Measurements from ENCODE around the gene POLR1F. TPM values are rescaled to one million over a fixed set of nuclear protein-coding genes. Genes with fewer than 3 reads are reported as not detected.
"Not testable (repeated sequence)": the region's sequence is repeated elsewhere in the genome, so short reads cannot be mapped to it uniquely, and the experiment has no call there.

POLR1F gene
- total RNA-seq, 3 donors from 2014 or later, result 5.8 to 13.3 (median 7.7) TPM

GRCh38 chr7:19698331-19698730, 10.5 kb downstream of the POLR1F start:
- Histone ChIP-seq H3K9me3 (no peaks in the 10 kb centered on the region), H3K4me3 (no peak overlapping the region), H3K36me3 (ENCODE audit: low read depth) (no peaks in the 10 kb centered on the region), H3K4me1 (ENCODE audit: low read depth) (no peaks in the 10 kb centered on the region)
- DNase-seq, result no peak
- intact Hi-C loops (cut with DNase I, micrococcal nuclease), result no loop called here
- TF ChIP-seq CTCF (IDR thresholded peaks at IDR 0.05), result no peak
- ATAC-seq, result no peak

GRCh38 chr7:19696926-19697325, 11.9 kb downstream of the POLR1F start:
- no peak for TF ChIP-seq CTCF (IDR thresholded peaks at IDR 0.05)
- intact Hi-C loops (cut with DNase I, micrococcal nuclease), result no loop called here
- H3K4me3 ChIP-seq, result no peak overlapping the region
- no peak for ATAC-seq
- no peaks in the 10 kb centered on the region for H3K36me3 ChIP-seq (ENCODE audit: low read depth)
- H3K4me1 ChIP-seq (ENCODE audit: low read depth), result no peaks in the 10 kb centered on the region
- DNase-seq, result no peak
- H3K9me3 ChIP-seq, result no peaks in the 10 kb centered on the region

- Histone ChIP-seq H3K36me3 (ENCODE audit: low read depth) (no peaks in the 10 kb centered on the region), H3K9me3 (no peaks in the 10 kb centered on the region), H3K4me1 (ENCODE audit: low read depth) (no peaks in the 10 kb centered on the region), H3K4me3 (no peak overlapping the region)
- intact Hi-C loops (cut with DNase I, micrococcal nuclease), result no loop called here
- peak in 1 of 3 donors; percentile 33 for DNase-seq
- ATAC-seq, result no peak
- no peak for TF ChIP-seq CTCF (IDR thresholded peaks at IDR 0.05)
Measured at GRCh38 chr7:19692111-19692828, 16.6 kb downstream of the POLR1F start.

GRCh38 chr7:19690736-19691135, 18.1 kb downstream of the POLR1F start:
- ATAC-seq, result no peak
- Histone ChIP-seq H3K4me3 (no peak overlapping the region), H3K4me1 (ENCODE audit: low read depth) (no peaks in the 10 kb centered on the region), H3K36me3 (ENCODE audit: low read depth) (no peaks in the 10 kb centered on the region), H3K9me3 (no peaks in the 10 kb centered on the region)
- intact Hi-C loops (cut with DNase I, micrococcal nuclease), result no loop called here
- no peak for DNase-seq
- no peak for TF ChIP-seq CTCF (IDR thresholded peaks at IDR 0.05)

- H3K36me3 ChIP-seq (ENCODE audit: low read depth); intact Hi-C loops (cut with DNase I, micrococcal nuclease); ATAC-seq; H3K4me3 ChIP-seq; DNase-seq; H3K4me1 ChIP-seq (ENCODE audit: low read depth); H3K9me3 ChIP-seq: not testable (repeated sequence)
Measured at GRCh38 chr7:19689130-19689529, 19.7 kb downstream of the POLR1F start.

GRCh38 chr7:19681596-19681995, 27.2 kb downstream of the POLR1F start:
- DNase-seq (no peak), ATAC-seq (no peak)
- Histone ChIP-seq H3K9me3 (no peaks in the 10 kb centered on the region), H3K4me3 (no peak overlapping the region), H3K36me3 (ENCODE audit: low read depth) (no peaks in the 10 kb centered on the region), H3K4me1 (ENCODE audit: low read depth) (no peaks in the 10 kb centered on the region)
- no peak for TF ChIP-seq CTCF (IDR thresholded peaks at IDR 0.05)
- intact Hi-C loops (cut with DNase I, micrococcal nuclease), result no loop called here

Measured in mucosa of descending colon (tissue), 3 donors.